Stimulated activated CD8-positive, alpha-beta memory T cell treated with anti-CD3 and anti-CD28 coated beads, Interleukin-4, amount 100 ng/mL, for 24 hours (primary cell): ENCODE measurements around the gene S100A6.

Experiments
- DNase-seq: peaks from one replicate; pipeline ENCODE4 v3.0.0-alpha.2; 2020; ENCODE audit warnings: low read depth

Gene S100A6

DNA sequence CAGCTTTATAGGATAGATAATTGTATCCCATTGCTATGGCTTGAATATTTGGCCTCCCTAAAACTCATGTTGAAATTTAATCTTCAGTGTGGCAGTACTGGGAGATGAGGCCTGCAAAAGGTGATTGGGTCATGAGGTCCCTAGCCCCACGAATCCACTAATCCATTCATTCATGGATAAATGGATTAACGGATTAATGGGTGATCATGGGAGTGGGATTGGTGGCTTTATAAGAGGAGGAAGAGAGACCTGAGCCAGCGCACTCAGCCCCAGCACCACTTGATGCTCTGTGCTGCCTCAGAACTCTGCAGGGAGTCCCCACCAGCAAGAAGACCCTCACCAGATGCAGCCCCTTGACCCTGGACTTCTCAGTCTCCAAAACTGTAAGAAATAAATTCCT, 32.0 kb downstream of the S100A6 start:
- no peak for DNase-seq

DNA sequence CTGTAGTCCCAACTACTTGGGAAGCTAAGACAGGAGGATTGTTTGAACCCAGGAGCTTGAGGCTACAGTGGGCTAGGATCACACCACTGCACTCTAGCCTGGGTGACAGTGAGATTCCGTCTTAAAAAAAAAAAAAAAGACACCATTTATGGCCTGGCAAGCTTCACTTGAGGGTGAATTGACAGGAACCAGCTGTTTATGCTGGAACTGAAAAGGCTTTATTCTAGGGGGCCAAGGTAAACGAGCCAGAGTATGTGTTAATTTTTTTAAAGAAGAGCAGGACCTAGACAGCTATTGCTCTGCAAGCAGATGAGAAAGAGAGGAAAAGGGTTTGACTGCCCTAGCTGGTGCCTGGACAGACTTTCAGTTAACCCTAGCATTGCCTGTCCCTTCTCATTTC, 37.0 kb downstream of the S100A6 start:
- DNase-seq = no peak

DNA sequence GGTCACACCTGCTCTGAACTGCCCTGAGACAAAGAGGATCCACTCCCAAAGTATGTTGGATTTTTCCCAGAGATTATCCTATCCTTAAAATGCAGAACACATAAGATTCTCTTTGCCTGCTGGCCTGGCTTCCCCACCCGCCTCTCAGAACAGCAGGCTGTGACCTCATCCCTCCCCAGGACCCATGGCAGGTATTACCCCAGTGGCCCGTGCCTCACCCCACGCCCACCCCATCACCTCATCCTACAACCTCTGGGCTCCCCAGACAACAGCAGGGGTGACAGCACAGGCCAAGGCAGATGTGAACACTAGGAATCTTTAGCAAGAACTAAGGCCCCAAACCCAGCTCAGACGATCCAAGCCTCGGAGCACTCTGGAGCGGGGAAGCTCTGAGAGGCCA, 40.3 kb downstream of the S100A6 start:
- DNase-seq = no peak

DNA sequence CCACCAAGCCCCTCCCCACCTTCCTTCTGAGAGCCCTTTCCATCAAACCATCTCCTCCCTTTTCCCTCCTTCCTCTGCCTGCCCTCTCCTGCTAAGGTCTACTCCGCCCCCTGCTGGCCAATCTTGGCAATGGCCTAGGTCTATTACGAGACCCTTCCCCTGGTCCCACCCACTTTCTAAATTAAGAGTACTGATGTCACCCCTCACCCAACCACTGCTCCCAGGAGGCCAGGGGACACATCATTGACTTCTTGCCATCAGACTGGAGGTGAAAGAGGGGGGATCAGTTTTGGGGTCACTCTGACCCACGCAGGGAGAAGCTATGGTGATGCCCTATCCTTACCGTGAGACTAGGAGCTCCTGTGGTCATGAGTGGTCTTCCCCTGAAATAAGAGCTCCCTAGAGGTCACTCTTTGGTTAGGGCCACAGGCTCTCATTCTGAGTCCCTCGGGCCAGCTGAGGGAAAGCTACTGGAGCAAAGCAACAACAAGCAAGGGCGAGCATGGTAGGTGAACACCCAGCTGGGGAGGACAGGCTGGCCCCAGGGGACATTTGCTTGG, 40.7 kb downstream of the S100A6 start:
- peak; percentile 55 for DNase-seq

DNA sequence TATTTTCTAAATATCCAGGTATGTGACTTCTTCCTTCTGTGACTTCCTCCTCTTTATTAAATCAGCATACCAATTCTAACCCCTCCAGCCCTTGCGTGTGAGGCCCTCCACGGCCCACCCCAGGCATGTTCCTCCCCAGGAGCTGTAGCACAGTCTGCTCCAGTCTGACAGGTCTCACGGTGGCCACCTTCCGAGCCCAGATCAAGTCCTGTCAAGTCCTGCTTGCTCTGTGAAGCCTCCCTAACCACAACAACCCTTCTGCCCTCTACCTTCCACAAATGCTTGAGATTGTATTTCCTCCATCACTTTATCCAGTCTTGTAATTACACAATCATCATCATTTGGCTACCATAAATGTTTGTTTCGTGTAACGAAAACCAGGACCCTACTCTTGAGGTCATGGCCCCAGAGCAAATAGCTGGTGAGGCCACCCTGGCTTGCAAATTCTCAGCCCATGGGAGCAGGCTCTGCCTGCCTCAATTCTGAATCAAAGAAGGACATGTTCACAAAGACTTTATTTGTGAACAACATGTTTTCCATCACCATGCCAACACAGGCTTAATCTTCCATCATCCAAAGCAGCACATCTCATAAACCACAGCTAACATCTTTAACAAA, 42.3 kb downstream of the S100A6 start:
- no peak for DNase-seq

DNA sequence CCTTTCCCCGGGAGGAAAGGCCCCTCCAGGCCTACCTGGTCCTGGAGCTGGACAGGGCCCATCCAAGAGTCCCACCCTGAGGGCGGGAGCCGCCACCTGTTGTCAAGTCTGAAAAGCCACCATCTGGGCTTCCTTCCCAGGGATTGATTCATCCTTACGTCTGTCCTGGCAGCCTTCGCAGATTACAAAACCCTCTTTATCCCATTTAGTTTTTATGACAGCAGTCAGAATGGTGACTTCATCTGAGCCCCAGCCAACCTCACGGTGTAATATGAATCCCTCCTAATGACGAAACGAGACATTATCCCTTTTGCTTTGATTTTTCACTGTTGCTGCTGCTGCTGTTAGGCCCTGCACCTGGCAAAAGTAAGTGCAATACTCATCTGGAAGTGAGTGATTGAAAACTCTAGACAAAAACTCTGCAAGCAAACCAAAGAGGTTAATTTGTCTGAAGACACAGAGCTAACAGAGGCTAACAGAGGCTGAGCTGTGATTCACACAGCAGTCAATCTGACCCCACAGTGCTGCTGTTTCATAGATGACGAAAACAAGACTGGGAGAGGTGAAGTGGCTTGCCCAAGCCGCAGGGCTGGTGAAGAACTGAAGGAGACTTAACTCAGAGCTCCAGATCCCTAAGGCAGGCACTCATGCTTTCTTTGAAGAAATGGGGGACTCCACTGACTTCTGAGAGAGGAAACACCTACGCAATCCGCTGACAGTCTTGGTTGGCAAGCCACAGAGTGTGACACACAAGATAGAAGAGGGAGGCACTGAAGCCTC, 45.3 kb downstream of the S100A6 start:
- no peak for DNase-seq

DNA sequence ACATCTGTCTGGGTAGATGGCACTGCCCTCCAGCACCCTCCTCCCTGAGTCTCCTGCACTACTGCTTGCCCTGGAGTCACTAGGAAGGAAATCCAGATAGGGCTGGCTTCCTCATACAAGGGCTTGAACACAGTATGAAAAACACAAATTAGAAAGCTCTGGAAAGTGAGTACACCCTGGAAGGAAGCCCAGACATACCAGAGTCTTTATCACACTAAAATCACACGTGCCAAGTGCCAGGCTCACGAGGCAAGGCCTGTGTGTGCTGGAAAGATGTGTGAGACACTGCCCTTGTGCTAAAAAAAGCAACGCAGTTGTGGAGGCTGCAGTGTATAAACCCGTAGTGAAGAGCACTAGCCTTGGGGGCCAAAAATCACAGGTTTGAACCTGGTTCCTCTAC, 47.1 kb downstream of the S100A6 start:
- no peak for DNase-seq

DNA sequence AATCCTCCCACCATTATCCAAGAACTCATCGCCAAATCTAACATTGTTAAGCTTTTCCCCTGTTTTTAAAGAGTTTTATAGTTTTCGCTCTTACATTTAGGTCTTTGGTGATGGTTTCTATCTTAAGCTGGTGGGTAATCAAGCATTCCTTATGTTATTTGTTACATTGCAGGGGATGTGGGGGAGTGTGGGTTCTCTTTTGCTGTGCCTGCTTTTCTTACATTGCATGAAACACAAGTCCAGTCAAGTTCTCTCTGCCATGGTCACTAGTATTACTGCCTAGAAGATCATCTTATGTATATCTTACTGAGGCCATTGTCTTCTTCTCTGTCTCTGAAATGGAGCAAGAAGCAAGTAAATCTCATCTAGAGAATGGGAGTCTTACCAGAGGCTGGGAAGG, 48.1 kb downstream of the S100A6 start:
- DNase-seq = no peak

DNA sequence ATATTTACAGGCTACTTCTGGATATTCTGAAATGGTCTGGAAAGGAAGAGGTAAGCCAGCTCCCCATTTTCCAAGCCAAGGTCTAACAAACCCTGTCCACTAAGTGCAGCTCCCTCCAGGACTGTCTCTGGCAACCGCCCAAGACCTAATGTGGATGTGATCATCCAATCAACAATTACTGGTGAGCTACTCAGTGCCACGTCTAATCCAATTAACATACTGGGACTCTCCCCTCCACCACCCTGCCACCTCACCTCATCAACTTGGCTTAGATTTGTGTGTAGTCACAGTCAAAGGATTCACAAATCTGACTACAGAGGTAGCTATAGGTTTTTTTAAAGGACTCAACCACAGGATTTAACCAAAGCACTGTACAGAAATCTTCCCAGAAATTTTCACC, 49.9 kb downstream of the S100A6 start:
- no peak for DNase-seq
